Glomerular endothelial cell (primary cell): ENCODE data around the gene LRRC2. TPM values are rescaled to one million over a fixed set of nuclear protein-coding genes. Genes with fewer than 3 reads are reported as not detected.
"Not testable (repeated sequence)": the region's sequence is repeated elsewhere in the genome, so short reads cannot be mapped to it uniquely, and the experiment has no call there.

Source experiments
- DNase-seq: peaks from one replicate; pipeline ENCODE4 v3.0.0-alpha.2; 2011; ENCODE audit warnings: low read depth, low spot score; ENCODE audit errors: extremely low read depth
- total RNA-seq: library from RNA; depleted of rRNA; stranded (reverse); fragments of >200 nt; gene quantifications from 2 replicates; pipeline ENCODE4 v1.2.3, GENCODE V29; 2015

Gene LRRC2, protein sequence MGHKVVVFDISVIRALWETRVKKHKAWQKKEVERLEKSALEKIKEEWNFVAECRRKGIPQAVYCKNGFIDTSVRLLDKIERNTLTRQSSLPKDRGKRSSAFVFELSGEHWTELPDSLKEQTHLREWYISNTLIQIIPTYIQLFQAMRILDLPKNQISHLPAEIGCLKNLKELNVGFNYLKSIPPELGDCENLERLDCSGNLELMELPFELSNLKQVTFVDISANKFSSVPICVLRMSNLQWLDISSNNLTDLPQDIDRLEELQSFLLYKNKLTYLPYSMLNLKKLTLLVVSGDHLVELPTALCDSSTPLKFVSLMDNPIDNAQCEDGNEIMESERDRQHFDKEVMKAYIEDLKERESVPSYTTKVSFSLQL
- total RNA-seq: 0.41 TPM in 1 of 2 replicates, not detected in the other

DNA sequence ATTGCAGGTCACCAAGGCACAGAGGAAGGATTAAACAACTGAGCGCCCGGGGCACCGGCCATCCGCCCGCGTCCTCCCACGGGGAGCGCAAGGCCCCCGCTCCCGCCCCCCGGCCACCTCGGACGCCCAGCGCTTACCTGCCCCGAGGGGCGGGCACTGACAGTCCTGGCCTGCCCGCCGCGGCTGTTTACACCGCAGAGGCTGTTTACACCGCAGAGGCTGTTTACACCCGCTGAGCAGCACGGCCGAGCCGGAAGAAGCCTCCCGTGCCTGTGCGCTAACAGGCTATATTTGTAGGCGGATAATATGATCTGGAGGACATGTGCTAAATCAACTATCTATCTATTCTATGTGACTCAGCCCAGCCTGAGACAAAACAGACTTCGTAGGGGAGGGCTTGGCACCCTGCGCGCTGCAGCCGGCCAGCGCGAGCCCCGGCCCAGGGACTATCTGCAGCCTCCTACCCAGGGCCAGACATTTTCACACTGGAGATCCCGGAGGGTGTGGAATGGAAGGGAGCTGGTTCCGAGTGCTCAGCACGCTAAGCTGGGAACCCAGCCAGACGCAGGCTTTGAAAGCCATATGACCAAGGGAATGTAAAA, at the start of gene LRRC2:
TSS of gene LRRC2 (minus strand) at position 263 of the 602 bp plus-strand sequence. CDS start 14,711 bp downstream, outside the sequence.
- DNase-seq: no peak

- no peak for DNase-seq
Observed at GRCh38 chr3:46615050-46615775, 49.1 kb upstream of the LRRC2 start.

GRCh38 chr3:46614431-46614830, 48.3 kb upstream of the LRRC2 start:
- DNase-seq: no peak

DNA sequence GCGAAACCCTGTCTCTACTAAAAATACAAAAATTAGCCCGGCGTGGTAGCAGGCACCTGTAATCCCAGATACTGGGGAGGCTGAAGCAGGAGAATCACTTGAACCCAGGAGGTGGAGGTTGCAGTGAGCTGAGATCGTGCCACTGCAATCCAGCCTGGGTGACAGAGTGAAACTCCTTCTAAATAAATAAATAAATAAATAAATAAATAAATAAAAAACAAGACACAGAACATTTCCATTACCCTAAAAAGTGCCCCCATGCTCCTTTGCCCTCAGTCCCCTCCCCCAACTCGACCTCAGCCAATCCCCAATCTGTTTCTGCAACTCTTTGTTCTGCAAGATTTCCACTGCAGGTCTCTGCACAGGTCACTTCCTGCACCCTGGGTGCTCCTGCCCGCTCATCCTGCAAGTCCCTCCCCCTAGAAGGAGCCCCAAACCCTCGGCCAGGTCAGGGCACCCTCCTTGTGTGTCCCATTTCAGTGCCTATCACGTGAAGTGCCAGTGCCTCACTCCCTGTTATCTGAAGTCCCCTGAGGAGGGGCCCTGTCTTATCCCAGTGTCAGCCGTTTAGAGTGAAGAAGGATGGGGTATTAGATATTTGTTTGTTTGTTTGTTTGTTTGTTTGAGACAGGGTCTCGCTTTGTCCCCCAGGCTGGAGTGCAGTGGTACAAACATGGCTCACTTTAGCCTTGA, 47.4 kb upstream of the LRRC2 start:
- no peak for DNase-seq

GRCh38 chr3:46612324-46612723, 46.2 kb upstream of the LRRC2 start, which contains the start of gene FAM240A:
FAM240A (plus strand) TSS chr3:46612525; CDS start chr3:46612684, 159 bp downstream.
- DNase-seq: no peak

DNA sequence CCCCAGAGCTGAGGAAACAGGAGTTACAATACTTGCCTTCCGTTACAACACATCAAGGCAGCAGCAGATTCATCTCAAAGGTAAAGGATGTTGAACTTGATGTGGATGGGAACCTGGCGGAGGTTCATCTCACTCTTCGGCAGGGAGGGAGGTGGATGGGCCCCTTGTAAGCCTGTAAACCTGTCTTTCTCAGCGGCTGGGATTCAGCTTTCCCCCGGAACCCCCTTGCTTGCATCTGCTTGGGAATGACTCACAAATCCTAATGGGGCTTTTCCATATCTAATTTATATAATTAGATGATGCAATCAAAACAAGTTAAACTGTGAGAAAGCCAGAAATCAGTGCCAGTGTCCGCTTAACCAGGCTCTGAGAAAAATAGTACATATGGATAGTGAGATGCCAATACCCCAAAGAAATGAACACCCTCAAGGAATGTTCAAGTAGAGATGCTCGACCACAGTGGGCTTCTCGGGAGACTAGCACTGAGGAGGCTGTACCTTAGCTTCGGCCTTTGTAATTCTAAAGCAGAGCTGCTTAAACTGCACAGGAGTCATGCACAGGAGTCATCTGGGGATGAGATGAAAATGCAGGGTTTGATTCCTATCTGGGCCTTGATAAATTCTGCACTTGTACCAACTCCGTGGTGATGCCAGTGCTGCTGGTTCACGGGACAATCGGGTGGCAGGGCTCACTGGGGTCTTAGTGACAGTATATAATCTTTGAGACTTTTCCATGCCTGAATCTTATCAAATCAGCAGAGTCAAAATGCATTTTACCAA, 44.0 kb upstream of the LRRC2 start:
- no peak for DNase-seq

GRCh38 chr3:46609212-46609721, 43.2 kb upstream of the LRRC2 start:
- no peak for DNase-seq

- DNase-seq: no peak
Observed at GRCh38 chr3:46607603-46608028, 41.5 kb upstream of the LRRC2 start.

- DNase-seq: no peak
Observed at GRCh38 chr3:46604127-46604526, 38.0 kb upstream of the LRRC2 start.

GRCh38 chr3:46603446-46604046, 37.4 kb upstream of the LRRC2 start:
- no peak for DNase-seq

- DNase-seq: no peak
Observed at GRCh38 chr3:46599590-46599989, 33.5 kb upstream of the LRRC2 start.

- DNase-seq: no peak
Observed at GRCh38 chr3:46595819-46596314, 29.8 kb upstream of the LRRC2 start.

- DNase-seq: no peak
Observed at GRCh38 chr3:46594723-46595122, 28.6 kb upstream of the LRRC2 start.

DNA sequence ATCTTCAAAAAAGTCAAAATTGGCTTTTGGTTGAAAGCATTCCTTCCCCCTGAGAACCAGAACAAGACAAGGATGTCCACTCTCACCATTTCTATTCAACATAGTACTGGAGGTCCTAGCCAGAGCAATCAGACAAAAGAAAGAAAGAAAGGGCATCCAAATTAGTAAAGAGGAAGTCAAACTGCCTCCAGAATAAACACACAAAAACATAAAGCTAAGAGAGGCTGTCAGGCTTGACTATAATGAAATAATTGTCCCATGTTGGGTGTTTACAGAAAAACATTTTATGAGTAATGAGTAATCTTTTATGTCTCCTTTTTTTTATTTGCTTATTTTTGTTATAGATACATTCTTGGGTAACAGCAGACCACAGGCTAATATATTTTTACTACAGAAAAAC, 27.9 kb upstream of the LRRC2 start:
- DNase-seq: no peak

- DNase-seq: no peak
Observed at GRCh38 chr3:46593274-46593862, 27.3 kb upstream of the LRRC2 start.

GRCh38 chr3:46587268-46587667, 21.2 kb upstream of the LRRC2 start:
- DNase-seq: not testable (repeated sequence)

GRCh38 chr3:46586738-46587246, 20.7 kb upstream of the LRRC2 start:
- DNase-seq: no peak

GRCh38 chr3:46585799-46586693, 19.9 kb upstream of the LRRC2 start:
- no peak for DNase-seq
